GM19438 (cell line): ENCODE results near the gene ABHD12.

Experiments used
- ATAC-seq: cut with Tn5 transposase; IDR thresholded peaks from one replicate; pipeline ENCODE4 v1.9.1; 2021; ENCODE audit warnings: low read depth; ENCODE audit not compliant: unreplicated experiment

Gene ABHD12

GRCh38 chr20:25280574-25281535 is 109.8 kb downstream of the ABHD12 start:
- ATAC-seq: no peak

DNA sequence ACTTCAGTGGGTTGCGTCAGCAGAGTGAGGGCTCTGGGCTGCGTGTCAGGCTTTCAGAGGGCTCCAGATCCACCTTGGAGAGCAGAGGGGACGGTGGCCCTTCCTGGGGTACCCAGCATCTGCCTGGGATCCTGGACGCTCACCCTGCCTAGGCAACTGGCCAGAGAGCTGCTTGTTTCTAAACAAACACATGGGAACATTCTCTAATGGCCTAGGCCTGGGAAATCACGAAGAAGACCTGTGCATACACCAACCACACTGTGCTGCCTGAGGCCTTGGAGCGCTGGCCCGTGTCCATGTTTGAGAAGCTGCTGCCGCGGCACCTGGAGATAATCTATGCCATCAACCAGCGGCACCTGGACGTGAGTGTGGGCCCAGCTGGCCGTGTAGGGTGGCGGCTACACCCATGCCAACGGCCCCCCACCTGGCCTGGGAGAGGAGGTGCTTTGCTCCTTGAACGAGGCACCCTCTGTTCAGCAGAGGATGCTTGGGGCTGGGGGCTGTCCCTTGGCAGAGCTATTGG is 110.5 kb downstream of the ABHD12 start:
- no peak for ATAC-seq

DNA sequence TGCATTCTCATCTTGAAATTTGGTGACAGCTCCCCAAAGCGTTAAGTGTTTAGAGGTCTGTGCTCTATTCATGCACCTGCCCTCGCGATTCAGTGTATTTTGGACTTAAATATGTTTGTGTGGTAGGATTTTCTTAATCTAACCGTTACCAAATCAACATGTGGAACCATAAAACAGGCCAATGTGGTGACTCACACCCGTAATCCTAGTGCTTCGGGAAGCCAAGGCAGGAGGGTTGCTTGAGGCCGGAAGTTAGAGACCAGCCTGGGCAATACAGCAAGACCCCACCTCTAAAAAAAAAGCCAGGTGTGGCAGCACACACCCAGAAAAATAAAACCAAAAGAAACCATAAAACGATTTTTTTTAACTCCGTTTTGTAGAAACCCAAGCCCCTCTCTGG is 111.2 kb downstream of the ABHD12 start:
- ATAC-seq: no peak

GRCh38 chr20:25278636-25279361 is 111.8 kb downstream of the ABHD12 start:
- no peak for ATAC-seq

GRCh38 chr20:25277941-25278521 is 112.6 kb downstream of the ABHD12 start:
- no peak for ATAC-seq

DNA sequence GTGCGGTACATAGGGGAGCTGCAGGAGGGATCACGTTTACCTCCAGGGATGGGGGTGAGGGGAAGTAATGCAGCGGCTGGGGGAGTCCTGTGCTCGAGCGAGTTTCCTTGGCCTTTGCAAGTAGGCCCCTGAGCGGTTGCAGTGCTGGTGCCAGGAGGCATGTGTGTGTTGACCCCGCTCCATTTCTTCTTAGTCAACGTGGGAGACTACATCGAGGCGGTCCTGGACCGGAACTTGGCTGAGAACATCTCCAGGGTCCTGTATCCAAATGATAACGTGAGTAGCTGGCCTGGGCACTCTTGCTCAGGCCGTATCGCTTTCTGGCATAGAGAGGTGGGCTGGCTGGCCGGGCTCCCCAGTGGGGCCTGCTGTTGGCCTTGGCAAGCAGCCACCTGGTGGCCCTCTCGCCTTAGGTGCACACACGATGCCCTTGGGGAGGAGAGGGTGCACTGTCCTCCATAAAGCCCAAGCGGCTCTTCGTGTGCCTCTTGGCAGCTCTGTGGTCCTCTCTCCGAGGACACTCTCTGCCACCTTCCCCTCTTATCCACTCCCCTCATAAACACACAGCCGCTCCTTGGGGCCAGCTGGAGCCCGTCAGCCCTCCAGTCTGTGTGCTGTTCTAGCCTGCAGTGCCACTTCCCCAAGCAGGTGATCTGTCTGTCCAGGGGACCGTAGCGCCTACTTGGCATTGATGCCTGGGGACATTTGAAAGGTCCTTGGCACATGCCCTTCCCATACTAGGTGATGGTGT is 113.4 kb downstream of the ABHD12 start:
- no peak for ATAC-seq

DNA sequence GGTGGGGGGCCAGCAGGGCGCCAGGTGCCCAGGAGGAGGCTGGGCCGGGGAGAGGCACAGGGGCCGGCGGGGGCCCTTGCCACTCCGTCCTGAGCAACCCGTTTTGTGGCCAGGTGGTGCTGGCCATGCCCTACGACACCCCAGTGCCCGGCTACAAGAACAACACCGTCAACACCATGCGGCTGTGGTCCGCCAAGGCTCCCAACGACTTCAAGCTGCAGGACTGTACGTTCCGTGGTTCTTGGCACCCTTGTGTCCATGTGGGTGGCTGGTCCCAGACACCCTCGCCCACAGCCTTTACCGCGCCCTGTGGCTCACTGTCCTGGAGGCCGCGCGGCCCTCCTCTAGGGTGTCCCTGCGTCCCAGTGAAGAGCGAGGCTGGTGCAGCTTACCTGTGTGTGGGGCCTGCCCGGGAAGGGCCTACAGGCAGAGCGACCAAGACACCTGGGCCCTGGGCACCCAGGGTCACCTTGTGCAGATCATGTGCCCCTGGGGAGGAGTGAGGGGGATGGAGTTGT is 114.0 kb downstream of the ABHD12 start:
- no peak for ATAC-seq

- ATAC-seq: no peak
Observed at GRCh38 chr20:25275813-25276532, 114.7 kb downstream of the ABHD12 start.

DNA sequence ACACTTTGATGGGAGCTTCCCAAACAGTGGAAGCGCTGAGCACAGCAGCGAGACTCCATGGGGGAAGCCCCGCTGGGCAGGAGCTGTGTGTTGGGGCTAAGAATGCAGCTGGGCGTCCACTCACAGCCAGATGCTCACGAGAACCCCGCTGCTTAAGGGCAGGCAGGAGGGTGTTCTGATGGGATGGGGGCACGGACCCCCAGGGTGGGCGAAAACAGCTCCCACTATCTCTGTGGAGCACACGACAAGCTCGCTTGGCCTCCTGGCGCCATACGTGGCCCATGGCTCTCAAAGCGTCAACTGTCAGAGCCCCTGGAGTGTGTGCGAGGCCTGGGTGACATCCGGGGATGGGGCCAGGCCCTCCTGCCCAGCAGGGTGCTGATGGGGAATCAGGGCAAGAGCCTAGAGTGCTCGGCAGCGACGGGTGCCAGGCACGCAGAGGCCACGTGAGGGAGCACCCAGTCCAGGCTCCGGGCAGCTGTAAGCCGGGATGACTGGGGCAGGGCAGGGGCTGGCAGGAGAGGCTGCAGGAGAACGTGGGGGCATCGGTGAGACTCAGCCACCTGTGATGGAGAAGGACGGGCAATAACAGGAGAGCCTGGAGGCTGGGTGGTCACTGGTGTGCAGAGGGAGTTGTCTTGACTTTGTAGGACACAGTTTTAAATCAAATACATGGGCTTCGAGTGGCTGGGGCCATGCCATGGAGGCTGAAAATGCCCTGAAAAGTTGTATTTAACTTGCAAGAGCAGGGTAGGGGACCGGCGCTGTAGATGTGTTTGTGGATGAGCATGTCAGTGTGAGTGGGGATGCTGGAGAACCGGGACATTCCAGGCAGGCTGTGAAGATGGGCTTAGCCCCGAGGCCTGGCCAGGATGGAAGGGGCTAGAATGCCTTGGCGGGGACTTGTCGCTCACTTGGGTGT is 115.5 kb downstream of the ABHD12 start:
- no peak for ATAC-seq

DNA sequence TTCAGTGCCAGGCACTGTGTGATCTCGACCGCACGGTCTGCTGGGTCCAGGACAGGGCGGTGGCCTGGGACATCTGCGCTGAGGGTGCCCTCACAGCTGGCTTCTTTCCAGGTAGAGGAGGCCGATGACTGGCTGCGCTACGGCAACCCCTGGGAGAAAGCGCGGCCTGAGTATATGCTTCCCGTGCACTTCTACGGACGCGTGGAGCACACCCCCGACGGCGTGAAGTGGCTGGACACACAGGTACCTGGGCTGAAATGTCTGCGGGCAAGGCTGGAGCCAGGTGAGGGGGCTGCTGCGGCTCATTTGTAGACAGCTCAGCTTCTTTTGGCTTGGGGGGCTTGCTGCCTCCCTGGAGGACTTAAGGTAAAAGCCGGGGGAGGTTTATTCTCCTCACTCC is 116.2 kb downstream of the ABHD12 start:
- no peak for ATAC-seq

- ATAC-seq: no peak
Observed at GRCh38 chr20:25273541-25274358, 116.9 kb downstream of the ABHD12 start.

- no peak for ATAC-seq
Observed at GRCh38 chr20:25273046-25273445, 117.6 kb downstream of the ABHD12 start.

GRCh38 chr20:25272223-25273000 is 118.2 kb downstream of the ABHD12 start:
- ATAC-seq: no peak

DNA sequence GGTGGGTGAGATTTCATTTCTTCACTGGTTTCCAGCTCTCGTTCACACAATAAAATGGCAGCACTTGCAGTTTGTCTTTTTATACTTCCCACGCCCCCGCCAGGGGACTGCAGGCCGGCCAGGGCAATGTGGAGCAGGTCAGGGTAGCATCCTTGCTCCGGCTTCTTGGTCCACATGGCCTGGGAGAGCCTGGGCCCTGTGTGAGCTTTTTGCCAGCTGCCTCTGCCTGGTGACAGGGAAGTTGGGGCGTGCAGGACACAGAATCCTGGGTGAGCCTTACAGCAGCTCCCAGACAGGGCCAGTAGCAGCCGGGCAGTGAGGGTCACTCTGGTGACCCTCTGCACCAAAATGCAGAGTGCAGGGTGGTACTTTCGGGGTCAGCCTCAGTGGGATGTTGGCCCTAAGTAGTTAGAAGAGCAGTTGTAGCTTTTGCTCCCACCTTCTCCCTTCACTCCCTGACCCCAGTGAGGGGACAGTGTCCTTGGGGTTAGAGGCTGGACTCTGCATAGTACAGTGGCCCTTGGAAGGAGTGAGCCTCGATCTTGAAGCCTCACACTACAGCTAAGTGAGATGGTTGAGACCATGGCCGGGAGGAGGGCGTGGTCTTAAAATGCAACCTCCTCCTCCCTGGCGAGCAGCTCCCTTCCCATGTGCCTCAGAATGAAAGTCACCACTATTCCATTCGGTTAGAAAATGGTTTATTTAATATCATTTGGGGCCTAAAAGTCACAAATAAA is 119.0 kb downstream of the ABHD12 start:
- ATAC-seq: no peak

- ATAC-seq: no peak
Observed at GRCh38 chr20:25270829-25271251, 119.8 kb downstream of the ABHD12 start.

DNA sequence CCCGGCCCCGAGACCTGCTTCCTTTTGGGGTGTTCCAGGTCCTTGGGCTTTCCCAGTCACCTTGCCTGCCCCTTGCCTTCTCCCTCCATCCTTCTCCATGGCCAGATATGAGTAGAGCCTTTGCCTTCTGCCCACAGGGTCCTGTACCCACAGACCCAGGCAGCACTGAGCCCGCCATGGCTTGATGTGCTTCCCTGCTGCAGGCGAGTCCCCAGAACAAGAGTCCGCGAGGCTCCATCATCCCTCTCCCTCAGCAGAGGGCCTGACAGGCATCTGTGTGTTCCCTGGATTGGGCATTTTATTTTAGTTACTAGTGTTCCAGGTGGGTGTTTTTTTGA is 120.8 kb downstream of the ABHD12 start:
- no peak for ATAC-seq
